ENCODE results near the gene KCNK5.

DNA sequence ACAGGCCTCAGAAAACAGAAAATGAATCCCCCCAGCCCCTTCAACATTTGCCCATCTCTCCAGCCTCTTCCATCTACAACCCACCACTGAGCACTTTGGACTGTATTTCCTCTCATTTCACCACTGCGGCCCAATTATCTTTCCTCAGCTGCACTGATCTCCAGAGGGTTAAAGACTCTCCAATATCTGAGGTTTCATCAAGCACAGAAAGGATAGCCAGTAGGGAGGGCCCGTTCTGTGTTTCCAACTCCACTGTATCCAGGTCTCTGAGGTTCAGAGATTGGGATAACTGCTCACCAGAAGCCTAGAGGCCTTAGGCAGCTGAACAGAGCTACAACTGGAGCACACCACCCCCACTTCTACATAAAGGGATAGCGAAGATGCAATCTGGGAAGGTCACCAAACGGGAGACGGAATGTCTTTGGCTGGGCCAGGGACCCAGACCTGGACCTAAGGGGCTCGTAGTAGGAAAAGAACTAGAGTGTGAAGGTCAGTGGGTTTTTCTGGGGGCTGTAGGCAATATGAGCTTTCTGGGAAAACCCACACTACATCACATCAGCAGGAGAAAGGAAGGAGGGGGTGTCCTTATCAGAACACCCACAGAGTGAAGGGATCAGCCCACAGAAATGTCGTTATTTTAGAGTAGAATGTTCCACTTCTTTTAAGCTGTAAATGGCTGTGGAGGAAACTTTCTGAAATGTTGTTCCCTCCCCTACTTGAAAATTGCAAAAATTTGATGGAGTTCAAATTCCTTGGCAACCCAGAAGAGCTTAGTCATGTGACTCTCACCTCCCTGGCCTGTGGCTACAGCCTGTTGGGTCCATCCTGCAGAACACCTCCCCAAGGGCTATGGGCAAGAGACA is 7.3 kb downstream of the KCNK5 start:
- TF ChIP-seq, protein P1, sequence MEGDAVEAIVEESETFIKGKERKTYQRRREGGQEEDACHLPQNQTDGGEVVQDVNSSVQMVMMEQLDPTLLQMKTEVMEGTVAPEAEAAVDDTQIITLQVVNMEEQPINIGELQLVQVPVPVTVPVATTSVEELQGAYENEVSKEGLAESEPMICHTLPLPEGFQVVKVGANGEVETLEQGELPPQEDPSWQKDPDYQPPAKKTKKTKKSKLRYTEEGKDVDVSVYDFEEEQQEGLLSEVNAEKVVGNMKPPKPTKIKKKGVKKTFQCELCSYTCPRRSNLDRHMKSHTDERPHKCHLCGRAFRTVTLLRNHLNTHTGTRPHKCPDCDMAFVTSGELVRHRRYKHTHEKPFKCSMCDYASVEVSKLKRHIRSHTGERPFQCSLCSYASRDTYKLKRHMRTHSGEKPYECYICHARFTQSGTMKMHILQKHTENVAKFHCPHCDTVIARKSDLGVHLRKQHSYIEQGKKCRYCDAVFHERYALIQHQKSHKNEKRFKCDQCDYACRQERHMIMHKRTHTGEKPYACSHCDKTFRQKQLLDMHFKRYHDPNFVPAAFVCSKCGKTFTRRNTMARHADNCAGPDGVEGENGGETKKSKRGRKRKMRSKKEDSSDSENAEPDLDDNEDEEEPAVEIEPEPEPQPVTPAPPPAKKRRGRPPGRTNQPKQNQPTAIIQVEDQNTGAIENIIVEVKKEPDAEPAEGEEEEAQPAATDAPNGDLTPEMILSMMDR (IDR thresholded peaks at IDR 0.05; ENCODE audit: low read depth, low read length) = no peak
- TF ChIP-seq POLR2A (IDR thresholded peaks at IDR 0.05; ENCODE audit: extremely low read depth, insufficient read length) (no peak), MYC (IDR thresholded peaks at IDR 0.05; ENCODE audit: low read depth, low read length) (no peak)
- TF ChIP-seq, protein P2, sequence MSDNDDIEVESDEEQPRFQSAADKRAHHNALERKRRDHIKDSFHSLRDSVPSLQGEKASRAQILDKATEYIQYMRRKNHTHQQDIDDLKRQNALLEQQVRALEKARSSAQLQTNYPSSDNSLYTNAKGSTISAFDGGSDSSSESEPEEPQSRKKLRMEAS (IDR thresholded peaks at IDR 0.05; ENCODE audit: low read depth, low read length) = no peak

Data from NB4 (cell line).